Upper lobe of left lung (tissue), 6 donors: ENCODE data around the gene EYA4. TPM values are rescaled to one million over a fixed set of nuclear protein-coding genes. Genes with fewer than 3 reads are reported as not detected.

Experiments used
- ATAC-seq, 2 donors: fragments of 200-7000 bp; cut with Tn5 transposase; one replicate each; pipeline ENCODE4 v1.9.1; 2022; ENCODE audit warnings: mild to moderate bottlenecking in 2 of 2, moderate library complexity in 2 of 2; ENCODE audit not compliant: low FRiP score in 2 of 2
- DNase-seq, 2 donors: peaks; one replicate each; pipeline ENCODE4 v3.0.0-alpha.2; 2019 to 2020
- H3K27ac ChIP-seq, 4 donors: fragments of 200-600 bp; sonication (generic); one replicate each; pipeline ENCODE4 v1.5.1; 2016 to 2019
- H3K27me3 ChIP-seq, 4 donors: fragments of 200-600 bp; sonication (generic); one replicate each; pipeline ENCODE4 v1.5.1; 2017 to 2019
- H3K36me3 ChIP-seq, 4 donors: fragments of 200-600 bp; sonication (generic); one replicate each; pipeline ENCODE4 v1.5.1; 2016 to 2019
- H3K4me1 ChIP-seq, 4 donors: fragments of 200-600 bp; sonication (generic); one replicate each; pipeline ENCODE4 v1.5.1; 2018 to 2019
- H3K4me3 ChIP-seq, 4 donors: fragments of 200-600 bp; sonication (generic); one replicate each; pipeline ENCODE4 v1.5.1; 2017 to 2019; ENCODE audit warnings: mild to moderate bottlenecking in 2 of 4, moderate library complexity in 1 of 4
- H3K9me3 ChIP-seq, 4 donors: fragments of 200-600 bp; sonication (generic); one replicate each; pipeline ENCODE4 v1.5.1; 2018 to 2019
- CTCF ChIP-seq, 6 experiments: fragments of 450-650 bp in 4 of 6; fragments of 200-600 bp in 2 of 6; sonication (generic) in 2 of 6; IDR thresholded peaks; one replicate each; pipeline ENCODE4 v1.5.1; 2016 to 2019; ENCODE audit warnings: antibody characterized with exemption in 6 of 6
- EP300 ChIP-seq, 4 donors: sonication (generic); formaldehyde crosslinking; IDR thresholded peaks; one replicate each; pipeline ENCODE4 v1.5.1; 2017; ENCODE audit warnings: antibody characterized with exemption in 4 of 4, control low read depth in 2 of 4
- POLR2A ChIP-seq, 4 donors: fragments of 450-650 bp; IDR thresholded peaks; one replicate each; pipeline ENCODE4 v1.5.1; 2016 to 2017; ENCODE audit warnings: antibody characterized with exemption in 4 of 4, mild to moderate bottlenecking in 2 of 4
- POLR2AphosphoS5 ChIP-seq, 2 donors: sonication (generic); formaldehyde crosslinking; IDR thresholded peaks; one replicate each; pipeline ENCODE4 v1.5.1; 2017; ENCODE audit warnings: antibody characterized with exemption in 2 of 2
- WGBS, 2 donors: methylation state at CpG; one replicate each; pipeline ENCODE4 v1.1.5; 2017 to 2018; 5-methylcytosine and 5-hydroxymethylcytosine counted together
- total RNA-seq, 6 donors: library from RNA; depleted of rRNA in 4 of 6; stranded (reverse); fragments of >200 nt in 4 of 6; gene quantifications; one replicate each; pipeline versions ENCODE4 v1.1.0 to v1.2.1, GENCODE V29; 2016 to 2021
- donor health status: DM: no; HTN: no; CAD: no; lungs with moderate emphysema.
- donor health status: DM: no; HTN: yes; CAD: no; lungs with severe emphysema.

The EYA4 gene
- total RNA-seq, 6 donors from 2014 or later, result 1.0 to 8.9 (median 4.2) TPM

- no peak overlapping the region for H3K4me3 ChIP-seq
- peaks cover 0 to 12% (median 3%) of the 10 kb centered on the region in 4 donors for H3K4me1 ChIP-seq
- no peaks in the 10 kb centered on the region for H3K9me3 ChIP-seq
- 52 to 55% methylated on average over 4 of the region's 4 CpGs for WGBS, 2 donors
- peak; percentile 19 to 73 for ATAC-seq
- DNase-seq, result no peak
- TF ChIP-seq POLR2A (IDR thresholded peaks at IDR 0.05) (no peak), POLR2AphosphoS5 (IDR thresholded peaks at IDR 0.05) (no peak), EP300 (IDR thresholded peaks at IDR 0.05) (peak in 1 of 4 donors; percentile 45), CTCF (IDR thresholded peaks at IDR 0.05) (no peak)
- no peaks in the 10 kb centered on the region for H3K27me3 ChIP-seq
- no peaks in the 10 kb centered on the region for H3K36me3 ChIP-seq
- no peak overlapping the region for H3K27ac ChIP-seq
Measured at GRCh38 chr6:133548423-133549159, 307.4 kb downstream of the EYA4 start.

GRCh38 chr6:133549371-133549801 lies 308.2 kb downstream of the EYA4 start:
- no peaks in the 10 kb centered on the region for H3K36me3 ChIP-seq
- WGBS, 2 donors, result 49 to 70% methylated on average over 4 of the region's 4 CpGs
- no peaks in the 10 kb centered on the region for H3K9me3 ChIP-seq
- DNase-seq (no peak), ATAC-seq (no peak)
- no peak overlapping the region for H3K27ac ChIP-seq
- no peak overlapping the region for H3K4me3 ChIP-seq
- peaks cover 0 to 12% (median 3%) of the 10 kb centered on the region in 4 donors for H3K4me1 ChIP-seq
- no peak for TF ChIP-seq POLR2A (IDR thresholded peaks at IDR 0.05)
- TF ChIP-seq EP300 (IDR thresholded peaks at IDR 0.05), result no peak
- TF ChIP-seq CTCF (IDR thresholded peaks at IDR 0.05), result no peak
- TF ChIP-seq POLR2AphosphoS5 (IDR thresholded peaks at IDR 0.05), result no peak
- no peaks in the 10 kb centered on the region for H3K27me3 ChIP-seq

- DNase-seq (no peak), ATAC-seq (no peak)
- Histone ChIP-seq H3K9me3 (no peaks in the 10 kb centered on the region), H3K36me3 (no peaks in the 10 kb centered on the region), H3K27me3 (no peaks in the 10 kb centered on the region), H3K27ac (no peak overlapping the region), H3K4me3 (no peak overlapping the region), H3K4me1 (peaks cover 0 to 12% (median 3%) of the 10 kb centered on the region in 4 donors)
- TF ChIP-seq POLR2A (IDR thresholded peaks at IDR 0.05), result no peak
- no peak for TF ChIP-seq CTCF (IDR thresholded peaks at IDR 0.05)
- TF ChIP-seq EP300 (IDR thresholded peaks at IDR 0.05), result no peak
- TF ChIP-seq POLR2AphosphoS5 (IDR thresholded peaks at IDR 0.05), result no peak
- 66 to 83% methylated on average over 2 of the region's 2 CpGs for WGBS, 2 donors
Measured at GRCh38 chr6:133550026-133550425, 308.9 kb downstream of the EYA4 start.

GRCh38 chr6:133551436-133551835 lies 310.3 kb downstream of the EYA4 start:
- no peak for TF ChIP-seq CTCF (IDR thresholded peaks at IDR 0.05)
- no peak for TF ChIP-seq POLR2A (IDR thresholded peaks at IDR 0.05)
- no peak for TF ChIP-seq EP300 (IDR thresholded peaks at IDR 0.05)
- TF ChIP-seq POLR2AphosphoS5 (IDR thresholded peaks at IDR 0.05), result no peak
- no peak overlapping the region for H3K27ac ChIP-seq
- H3K27me3 ChIP-seq, result no peaks in the 10 kb centered on the region
- no peak for DNase-seq
- peaks cover 0 to 12% (median 3%) of the 10 kb centered on the region in 4 donors for H3K4me1 ChIP-seq
- H3K9me3 ChIP-seq, result no peaks in the 10 kb centered on the region
- WGBS, 2 donors, result 80 to 84% methylated on average over 3 of the region's 3 CpGs
- no peaks in the 10 kb centered on the region for H3K36me3 ChIP-seq
- no peak for ATAC-seq
- H3K4me3 ChIP-seq, result no peak overlapping the region
